GM12878 (cell line): ENCODE results near the gene EIF1AD. TPM values are rescaled to one million over a fixed set of nuclear protein-coding genes. Genes with fewer than 3 reads are reported as not detected.
A peak's percentile ranks its signal among the peaks of the same experiment; 100 is the strongest.

Experiments used
- ATAC-seq: fragments of 200-7000 bp; cut with Tn5 transposase; 3 replicates; pipeline ENCODE4 v1.9.1; 2020; ENCODE audit warnings: mild to moderate bottlenecking, moderate library complexity
- BruUV-seq: library from RNA; stranded (reverse); fragments of 400-500 nt; replicated peaks from 2 replicates; lab custom pipeline; 2021; lab: Mats Ljungman, UMichigan
- CTCF ChIA-PET: fragments of 300-600 bp; sonication (Branson Sonifier 250); formaldehyde crosslinking; extraction: SDS; loops from one replicate; lab custom pipeline; 2021; ENCODE audit warnings: inconsistent platforms; lab: Yijun Ruan, JAX
- POLR2A ChIA-PET: fragments of 350-600 bp; formaldehyde crosslinking; extraction: SDS; loops from one replicate; lab custom pipeline; 2021; ENCODE audit warnings: inconsistent platforms; lab: Charles Lee
- RAD21 ChIA-PET: fragments of 300-600 bp; sonication (Branson Sonifier 250); formaldehyde crosslinking; loops from one replicate; lab custom pipeline; 2023; ENCODE audit warnings: antibody characterized with exemption; ENCODE audit not compliant: unreplicated experiment; lab: Charles Lee
- SMC1A ChIA-PET: fragments of 300-600 bp; sonication (Branson Sonifier 250); formaldehyde crosslinking; loops from one replicate; lab custom pipeline; 2023; ENCODE audit not compliant: unreplicated experiment, uncharacterized antibody; lab: Charles Lee
- DNase-seq: peaks from one replicate; pipeline ENCODE4 v3.0.0-alpha.2; 2011; ENCODE audit warnings: low read depth, low spot score
- FAIRE-seq: peaks from 3 replicates; lab custom pipeline; 2011; peaks lifted over from hg19 to GRCh38; lab: Jason Lieb, UNC
- H2AFZ ChIP-seq: 2 replicates; pipeline ENCODE4 v1.6.0; 2011; ENCODE audit warnings: low read depth, low read length, control low read depth; ENCODE audit not compliant: control insufficient read depth
- H3K27ac ChIP-seq: 2 replicates; pipeline ENCODE4 v1.5.1; 2011; ENCODE audit warnings: control low read depth; ENCODE audit not compliant: control insufficient read depth, insufficient read depth
- H3K27me3 ChIP-seq, 2 experiments: replicated peaks in 1 of 2; 2 replicates each; pipeline versions ENCODE4 v1.6.0 to v1.6.1; 2011; ENCODE audit warnings: low read length in 1 of 2; ENCODE audit not compliant: control insufficient read depth in 2 of 2, insufficient read depth in 2 of 2
- H3K36me3 ChIP-seq, 2 experiments: 2 replicates each; pipeline ENCODE4 v1.5.1; 2011; ENCODE audit warnings: low read length in 1 of 2; ENCODE audit not compliant: control insufficient read depth in 2 of 2, insufficient read depth in 2 of 2
- H3K4me1 ChIP-seq: 2 replicates; pipeline ENCODE4 v1.6.1; 2011; ENCODE audit warnings: mild to moderate bottlenecking, low read length, moderate library complexity, mixed read lengths; ENCODE audit not compliant: control insufficient read depth, insufficient read depth
- H3K4me2 ChIP-seq: 2 replicates; pipeline ENCODE4 v1.6.0; 2011; ENCODE audit warnings: control low read depth; ENCODE audit not compliant: control insufficient read depth, insufficient read depth
- H3K4me3 ChIP-seq: fragments of 200-600 bp; sonication (generic); 2 replicates; pipeline ENCODE4 v1.5.1; 2016
- H3K79me2 ChIP-seq: 2 replicates; pipeline ENCODE4 v1.6.0; 2011; ENCODE audit warnings: low read length; ENCODE audit not compliant: control insufficient read depth, insufficient read depth
- H3K9ac ChIP-seq: 2 replicates; pipeline ENCODE4 v1.8.0; 2011; ENCODE audit warnings: low read length, control low read depth, mixed read lengths; ENCODE audit not compliant: control insufficient read depth, insufficient read depth
- H3K9me3 ChIP-seq: replicated peaks from 3 replicates; pipeline ENCODE4 v1.5.1; 2011; ENCODE audit warnings: mild to moderate bottlenecking, low read length; ENCODE audit not compliant: control insufficient read depth, insufficient read depth
- H4K20me1 ChIP-seq: 2 replicates; pipeline ENCODE4 v1.6.0; 2011; ENCODE audit not compliant: control insufficient read depth, insufficient read depth
- CBX3 ChIP-seq: fragments of 200-600 bp; sonication (generic); IDR thresholded peaks from 2 replicates; pipeline ENCODE4 v1.6.1; 2016; ENCODE audit warnings: low read depth, borderline replicate concordance
- KDM1A ChIP-seq: fragments of 200-600 bp; sonication (generic); IDR thresholded peaks from 2 replicates; pipeline ENCODE4 v1.6.1; 2016; ENCODE audit warnings: borderline replicate concordance
- MLLT1 ChIP-seq: fragments of 450-650 bp; IDR thresholded peaks from 2 replicates; pipeline ENCODE4 v1.6.1; 2016; ENCODE audit warnings: mild to moderate bottlenecking
- NR2C2 ChIP-seq: IDR thresholded peaks from 2 replicates; pipeline ENCODE4 v1.6.1; 2011; ENCODE audit warnings: borderline replicate concordance, low read depth; ENCODE audit not compliant: control insufficient read depth, insufficient read length
- PAX8 ChIP-seq: fragments of 450-650 bp; IDR thresholded peaks from 2 replicates; pipeline ENCODE4 v1.6.1; 2017; ENCODE audit warnings: mild to moderate bottlenecking, moderate library complexity
- POLR2A ChIP-seq: IDR thresholded peaks from 2 replicates; pipeline ENCODE4 v1.6.1; 2011; ENCODE audit warnings: low read depth, mild to moderate bottlenecking, low read length
- PRDM15 ChIP-seq: fragments of 450-650 bp; formaldehyde crosslinking; IDR thresholded peaks from 2 replicates; pipeline ENCODE4 v1.4.0; 2020; ENCODE audit warnings: mild to moderate bottlenecking, moderate library complexity
- RB1 ChIP-seq: fragments of 450-650 bp; formaldehyde crosslinking; IDR thresholded peaks from 2 replicates; pipeline ENCODE4 v1.6.1; 2017; ENCODE audit warnings: mild to moderate bottlenecking, borderline replicate concordance
- SREBF2 ChIP-seq: IDR thresholded peaks from 2 replicates; pipeline ENCODE4 v1.6.1; 2012; ENCODE audit warnings: mild to moderate bottlenecking, low read length
- ZNF207 ChIP-seq: fragments of 450-650 bp; IDR thresholded peaks from 2 replicates; pipeline ENCODE4 v1.6.1; 2014; ENCODE audit warnings: antibody characterized with exemption, mild to moderate bottlenecking, borderline replicate concordance
- WGBS: methylation state at CpG from one replicate; pipeline ENCODE4 v1.1.6; 2016; ENCODE audit warnings: low lambda C conversion rate; ENCODE audit not compliant: insufficient replicate concordance, insufficient coverage; ENCODE audit errors: missing lambda C conversion rate; 5-methylcytosine and 5-hydroxymethylcytosine counted together
- in situ Hi-C: fragments of 300-500 bp; cut with MboI; formaldehyde crosslinking; loops from 9 replicates; pipeline ENCODE4 v1.14.3; 2018; ENCODE audit warnings: mixed read lengths
- intact Hi-C: fragments of 100-400 bp; cut with micrococcal nuclease; formaldehyde crosslinking; loops from one replicate; pipeline ENCODE4 v1.14.2; 2022; ENCODE audit not compliant: unreplicated experiment
- polyA plus RNA-seq, 11 experiments: library from polyadenylated mRNA; depleted of rRNA in 4 of 11; unstranded in 6 of 11; stranded (reverse) in 5 of 11; fragments of >200 nt; fragmentation: Nextera tagmentation in 4 of 11; fragmentation: Illumina TruSeq in 1 of 11; extraction: Ambion mirVana in 4 of 11; extraction: Trizol in 1 of 11; gene quantifications; 1 replicate in 1 of 11; 2 replicates in 10 of 11; pipeline versions ENCODE4 v1.2.1 to v1.2.3, GENCODE V29; 2011 to 2016; ENCODE audit warnings: inconsistent platforms in 2 of 11, missing spikeins in 2 of 11, low read depth in 1 of 11
- total RNA-seq, 4 experiments: library from RNA; depleted of rRNA in 3 of 4; stranded (reverse); fragments of >200 nt in 3 of 4; fragmentation: Illumina TruSeq in 1 of 4; extraction: Trizol in 1 of 4; gene quantifications; 2 replicates each; pipeline versions ENCODE4 v1.2.1 to v1.2.3, GENCODE V29; 2013 to 2021

Gene EIF1AD
- total and polyA plus RNA-seq, 10 of the 15 experiments (the other 5 are each of a cell fraction or from before 2014, with no cell fraction given) = 31.6 to 56.8 (median 39.5) TPM

- Histone ChIP-seq H2AFZ (no peak overlapping the region), H3K4me2 (no peak overlapping the region), H3K27ac (no peak overlapping the region), H3K9me3 (no peaks in the 10 kb centered on the region), H4K20me1 (no peaks in the 10 kb centered on the region), H3K36me3 (peaks cover 2 to 4% of the 10 kb centered on the region in 2 experiments; a peak in 1 of 4 replicates), H3K4me1 (peaks cover 5% of the 10 kb centered on the region; the same call in 1 of the 2 replicates), H3K79me2 (peaks cover 3% of the 10 kb centered on the region), H3K9ac (no peak overlapping the region)
- SMC1A ChIA-PET = no interaction called here
- WGBS = 26% methylated on average over 10 of the region's 10 CpGs
- CTCF ChIA-PET = interaction anchor here (0.7 to 1.7 kb wide), 3 partner anchors 14 to 36 kb away, joined by 3 to 8 read pairs (median 4); no protein-coding TSS in a partner anchor
- intact Hi-C loops = no loop called here
- POLR2A ChIA-PET = interaction anchor here (0.6 to 0.7 kb wide), 3 partner anchors 13 to 378 kb away, joined by 3 to 5 read pairs (median 4); no protein-coding TSS in a partner anchor
- DNase-seq (no peak), ATAC-seq (no peak)
- BruUV-seq = no TSS peak
- RAD21 ChIA-PET = no interaction called here
- TF ChIP-seq PAX8 (no peak), POLR2A (peak; percentile 39; the same call in 1 of the 2 replicates)
- TF ChIP-seq, all 136 proteins: peak for 1
- peaks cover 3 to 7% of the 10 kb centered on the region in 2 experiments; a peak in 3 of 4 replicates for H3K27me3 ChIP-seq
- FAIRE-seq = no peak
- H3K4me3 ChIP-seq = no peak overlapping the region
- in situ Hi-C loops = no loop called here
Measured at GRCh38 chr11:66008468-66009101, 6.6 kb upstream of the EIF1AD start.

- no peaks in the 10 kb centered on the region for H3K9me3 ChIP-seq
- WGBS = 74% methylated on average over 2 of the region's 2 CpGs
- no peak for TF ChIP-seq NR2C2
- TF ChIP-seq RB1 = no peak
- no peak for TF ChIP-seq MLLT1
- no peak for TF ChIP-seq KDM1A
- no peak for TF ChIP-seq SREBF2
- TF ChIP-seq CBX3 = no peak
- no peak for TF ChIP-seq PRDM15
- TF ChIP-seq ZNF207 = no peak
Measured at GRCh38 chr11:66008095-66008467, 6.1 kb upstream of the EIF1AD start.

More at GRCh38 chr11:66008095-66008467, 6.1 kb upstream of the EIF1AD start:
- RAD21 ChIA-PET = no interaction called here
- SMC1A ChIA-PET = no interaction called here
- BruUV-seq = no TSS peak
- no peak for DNase-seq
- CTCF ChIA-PET = interaction anchor here (0.7 to 1.7 kb wide), 2 partner anchors 14 to 37 kb away, joined by 4 to 8 read pairs; no protein-coding TSS in a partner anchor
- Histone ChIP-seq H3K4me2 (no peak overlapping the region), H3K4me1 (peaks cover 8% of the 10 kb centered on the region), H3K4me3 (no peak overlapping the region), H4K20me1 (no peaks in the 10 kb centered on the region), H3K9ac (no peak overlapping the region), H2AFZ (no peak overlapping the region), H3K36me3 (peaks cover 2 to 4% of the 10 kb centered on the region in 2 experiments; a peak in 1 of 4 replicates), H3K79me2 (peaks cover 8% of the 10 kb centered on the region), H3K27me3 (peaks cover 3 to 7% of the 10 kb centered on the region in 2 experiments; a peak in 3 of 4 replicates), H3K27ac (no peak overlapping the region)
- in situ Hi-C loops = no loop called here
- POLR2A ChIA-PET = no interaction called here
- intact Hi-C loops = no loop called here
- no peak for ATAC-seq
- no peak for FAIRE-seq
